Measurements from ENCODE around the gene DST. TPM values are rescaled to one million over a fixed set of nuclear protein-coding genes. Genes with fewer than 3 reads are reported as not detected.

DST gene
- 1 to 10 TPM; 2.7 to 2.9 TPM for total RNA-seq

DNA sequence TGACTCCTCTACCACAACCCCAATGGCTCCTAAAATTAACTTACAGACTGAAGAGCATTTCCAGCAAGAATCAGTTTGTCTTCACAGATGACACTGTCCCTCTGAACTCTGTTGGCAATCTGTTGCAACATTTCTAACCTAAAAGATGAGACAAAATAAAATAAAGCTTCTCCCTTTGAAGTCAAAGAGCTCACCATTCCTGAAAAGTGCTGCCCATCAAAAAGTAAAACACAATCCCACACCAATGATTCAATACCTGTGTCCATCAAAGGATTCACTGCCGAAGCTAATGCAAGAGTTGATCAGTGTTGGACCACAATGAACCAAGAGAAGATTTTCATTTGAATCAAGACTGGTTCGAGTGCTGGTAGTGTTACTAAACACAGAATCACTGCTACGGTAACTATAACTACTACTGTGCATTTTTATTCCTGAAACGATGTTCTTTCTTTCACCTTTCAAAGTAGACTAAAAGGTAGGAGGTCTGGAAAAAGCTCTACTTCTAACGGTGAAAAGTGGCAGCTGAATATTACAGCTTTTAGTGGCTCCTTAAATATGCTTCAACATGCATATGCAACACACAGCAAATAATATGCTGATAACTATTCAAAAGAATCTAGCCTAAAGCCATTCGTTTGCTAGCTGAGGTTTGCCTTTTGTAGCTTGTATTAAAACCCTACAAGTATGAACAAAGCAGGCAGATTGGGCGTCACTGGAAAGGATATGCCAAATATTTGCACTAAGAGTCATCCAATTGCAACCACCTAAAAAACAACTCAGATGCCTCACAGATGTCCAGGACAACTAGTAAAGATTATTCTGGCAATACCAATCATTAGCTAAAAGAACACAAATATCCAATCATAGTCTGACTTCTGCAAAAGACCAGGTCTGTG is at the start of gene DST:
Gene DST (minus strand): TSS at position 524 of the 896 bp plus-strand sequence.

